ENCODE measurements around the gene DLG2. TPM values are rescaled to one million over a fixed set of nuclear protein-coding genes. Genes with fewer than 3 reads are reported as not detected.

The DLG2 gene
- total and polyA plus RNA-seq, 2 of the 8 experiments (the other 6 are each of a cell fraction or from before 2014, with no cell fraction given): 1.7 to 14.3 TPM

GRCh38 chr11:84990141-84990540 lies 637.0 kb downstream of the DLG2 start:
- H2BK15ac ChIP-seq (ENCODE audit: low read length): no peak overlapping the region
- no peaks in the 10 kb centered on the region for H3K23me2 ChIP-seq (ENCODE audit: low read depth, low read length)
- H3K9ac ChIP-seq (replicated peaks in 1 of 4; ENCODE audit: extremely low read depth in 1 of 4, low read depth in 3 of 4, low read length in 3 of 4): no peak overlapping the region
- H3K4ac ChIP-seq (replicated peaks; ENCODE audit: insufficient read length, low read depth, low read length): no peak overlapping the region
- H4K8ac ChIP-seq (ENCODE audit: extremely low read depth, insufficient read depth, low read length): no peak overlapping the region
- no peak overlapping the region for H2AK5ac ChIP-seq (ENCODE audit: low read depth, low read length)
- H3K14ac ChIP-seq (ENCODE audit: insufficient read length): no peak overlapping the region
- DNase-seq (ENCODE audit: low read depth in 1 of 2, low spot score in 2 of 2): no peak
- no peaks in the 10 kb centered on the region for H3K79me2 ChIP-seq (ENCODE audit: control insufficient read depth in 1 of 2, insufficient read depth in 2 of 2, low read length in 2 of 2)
- POLR2A ChIA-PET (ENCODE audit: partially characterized antibody): no interaction called here
- no peak overlapping the region for H3K56ac ChIP-seq (replicated peaks; ENCODE audit: insufficient read length, low read depth, low read length)
- no peak for FAIRE-seq
- CTCF ChIA-PET (ENCODE audit: partially characterized antibody): no interaction called here
- no peaks in the 10 kb centered on the region for H4K20me1 ChIP-seq (replicated peaks in 1 of 2; ENCODE audit: control insufficient read depth in 1 of 2, insufficient read depth in 2 of 2, low read length in 2 of 2)
- 79% methylated on average over 3 of the region's 3 CpGs; no CpG with 5 or more reads in 1 of the 2 experiments for WGBS, 2 experiments (ENCODE audit: extremely low coverage in 1 of 2, insufficient coverage in 1 of 2, insufficient read length in 1 of 2, insufficient replicate concordance in 2 of 2, low coverage in 1 of 2, low lambda C conversion rate in 2 of 2, missing lambda C conversion rate in 1 of 2)
- H4K5ac ChIP-seq (ENCODE audit: insufficient read length, low read depth, low read length): no peak overlapping the region
- H3K4me1 ChIP-seq (replicated peaks in 1 of 4; ENCODE audit: control insufficient read depth in 3 of 4, insufficient read depth in 4 of 4, low read length in 3 of 4): peaks cover 0 to 2% (median 0%) of the 10 kb centered on the region in 4 experiments; a peak in 1 of 7 replicates
- no peak for TF ChIP-seq ATF2 (IDR thresholded peaks at IDR 0.05; ENCODE audit: low read length)
- TF ChIP-seq POU5F1 (IDR thresholded peaks at IDR 0.05; ENCODE audit: low read depth, low read length): no peak
- no peak for TF ChIP-seq BRCA1 (IDR thresholded peaks at IDR 0.05; ENCODE audit: low read depth, low read length)
- TF ChIP-seq RNF2 (IDR thresholded peaks at IDR 0.05; ENCODE audit: borderline replicate concordance, low read depth, low read length, missing control alignments, poor library complexity, severe bottlenecking): no peak
- TF ChIP-seq EGR1 (IDR thresholded peaks at IDR 0.05; ENCODE audit: borderline replicate concordance, low read depth, low read length): no peak
- TF ChIP-seq, protein P1, sequence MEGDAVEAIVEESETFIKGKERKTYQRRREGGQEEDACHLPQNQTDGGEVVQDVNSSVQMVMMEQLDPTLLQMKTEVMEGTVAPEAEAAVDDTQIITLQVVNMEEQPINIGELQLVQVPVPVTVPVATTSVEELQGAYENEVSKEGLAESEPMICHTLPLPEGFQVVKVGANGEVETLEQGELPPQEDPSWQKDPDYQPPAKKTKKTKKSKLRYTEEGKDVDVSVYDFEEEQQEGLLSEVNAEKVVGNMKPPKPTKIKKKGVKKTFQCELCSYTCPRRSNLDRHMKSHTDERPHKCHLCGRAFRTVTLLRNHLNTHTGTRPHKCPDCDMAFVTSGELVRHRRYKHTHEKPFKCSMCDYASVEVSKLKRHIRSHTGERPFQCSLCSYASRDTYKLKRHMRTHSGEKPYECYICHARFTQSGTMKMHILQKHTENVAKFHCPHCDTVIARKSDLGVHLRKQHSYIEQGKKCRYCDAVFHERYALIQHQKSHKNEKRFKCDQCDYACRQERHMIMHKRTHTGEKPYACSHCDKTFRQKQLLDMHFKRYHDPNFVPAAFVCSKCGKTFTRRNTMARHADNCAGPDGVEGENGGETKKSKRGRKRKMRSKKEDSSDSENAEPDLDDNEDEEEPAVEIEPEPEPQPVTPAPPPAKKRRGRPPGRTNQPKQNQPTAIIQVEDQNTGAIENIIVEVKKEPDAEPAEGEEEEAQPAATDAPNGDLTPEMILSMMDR (IDR thresholded peaks at IDR 0.05; ENCODE audit: control extremely low read depth in 1 of 3, insufficient read depth in 1 of 3, low read depth in 1 of 3, low read length in 3 of 3): no peak
- no peak overlapping the region for H3K27ac ChIP-seq (ENCODE audit: low read depth, low read length)
- no peaks in the 10 kb centered on the region for H3K27me3 ChIP-seq (replicated peaks in 1 of 4; ENCODE audit: control insufficient read depth in 3 of 4, extremely low read depth in 1 of 4, insufficient read depth in 3 of 4, low read length in 3 of 4)
- no peak overlapping the region for H3K4me2 ChIP-seq (ENCODE audit: insufficient read depth in 1 of 2, low read depth in 2 of 2, low read length in 2 of 2)
- H3K79me1 ChIP-seq (ENCODE audit: low read depth, low read length): no peaks in the 10 kb centered on the region
- H4K91ac ChIP-seq (replicated peaks; ENCODE audit: insufficient read length, low read length): no peak overlapping the region
- no peak overlapping the region for H2BK12ac ChIP-seq (ENCODE audit: low read depth, low read length)
- no peak overlapping the region for H3K18ac ChIP-seq (ENCODE audit: extremely low read depth, low read length)
- H3K4me3 ChIP-seq (ENCODE audit: extremely low read depth in 1 of 4, insufficient read depth in 2 of 4, low read depth in 3 of 4, low read length in 4 of 4): no peak overlapping the region
- H3K23ac ChIP-seq (ENCODE audit: insufficient read length): no peak overlapping the region
- no peak overlapping the region for H2BK5ac ChIP-seq (ENCODE audit: low read depth, low read length)
- no peaks in the 10 kb centered on the region for H3K9me3 ChIP-seq (ENCODE audit: insufficient read depth in 2 of 2, low read depth in 1 of 2, low read length in 1 of 2)
- no peak overlapping the region for H2AFZ ChIP-seq (ENCODE audit: low read length)
- no peaks in the 10 kb centered on the region; a peak in 1 of 8 replicates for H3K36me3 ChIP-seq (ENCODE audit: control insufficient read depth in 2 of 4, insufficient read depth in 4 of 4, low read length in 3 of 4)
- H2BK120ac ChIP-seq (replicated peaks; ENCODE audit: low read depth, low read length): no peak overlapping the region
- H2BK20ac ChIP-seq (ENCODE audit: low read length): no peak overlapping the region
